ENCODE measurements around the gene TH. TPM values are rescaled to one million over a fixed set of nuclear protein-coding genes. Genes with fewer than 3 reads are reported as not detected.

TH gene
- total RNA-seq, 1 donor: not detected

DNA sequence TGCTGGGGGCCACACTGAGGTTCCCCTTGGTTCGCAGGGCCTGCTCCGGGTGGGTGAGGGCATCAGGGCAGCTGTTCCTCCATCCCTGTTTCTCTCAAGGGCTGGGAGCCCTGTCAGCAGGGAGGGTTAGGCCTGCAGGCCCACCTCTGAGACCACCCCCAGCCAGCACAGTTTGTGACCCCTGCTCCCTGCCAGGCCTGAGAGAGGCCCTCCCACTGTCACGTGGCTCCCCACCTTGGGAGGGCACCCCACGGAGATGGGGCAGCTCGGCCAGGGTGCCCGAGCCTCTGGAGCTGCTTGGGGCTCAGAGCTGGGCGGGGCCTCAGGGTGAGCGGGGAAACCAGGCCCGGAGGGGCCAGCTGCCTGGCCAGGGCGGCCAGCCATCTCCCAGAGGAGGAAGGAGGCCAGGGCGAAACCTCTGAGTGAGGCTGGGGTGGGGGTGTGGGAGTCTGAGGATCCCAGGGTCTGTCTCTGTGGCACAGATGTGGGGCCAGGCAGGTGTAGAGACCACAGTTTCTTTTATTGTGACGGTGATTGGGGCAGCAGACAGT is 8.1 kb downstream of the TH start:
- TF ChIP-seq CTCF (IDR thresholded peaks at IDR 0.05; ENCODE audit: insufficient read depth, low read depth, low read length): no peak
- no peak for DNase-seq (ENCODE audit: low read depth)

DNA sequence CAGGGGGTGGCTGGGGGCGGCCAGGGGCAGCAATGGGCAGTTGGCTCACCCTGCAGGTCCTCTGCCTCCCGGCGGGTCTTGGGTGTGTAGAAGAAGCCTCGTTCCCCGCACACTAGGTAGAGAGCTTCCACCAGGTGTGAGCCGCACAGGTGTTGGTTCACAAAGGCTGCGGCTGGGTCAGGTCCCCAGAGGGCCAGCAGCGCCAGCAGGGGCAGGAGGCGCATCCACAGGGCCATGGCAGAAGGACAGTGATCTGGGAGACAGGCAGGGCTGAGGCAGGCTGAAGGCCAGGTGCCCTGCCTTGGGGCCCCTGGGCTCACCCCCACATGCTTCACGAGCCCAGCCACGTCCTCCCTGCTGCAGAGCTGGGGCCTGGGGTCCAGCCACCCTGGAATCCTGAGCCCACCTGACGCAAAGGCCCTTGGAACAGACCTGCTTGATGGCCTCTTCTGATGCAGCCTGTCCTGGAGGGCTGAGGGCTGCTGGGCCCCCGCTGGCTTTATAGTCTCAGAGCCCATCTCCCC is 10.8 kb downstream of the TH start, which contains the start of gene INS:
Gene INS, minus strand, starts transcription at position 474 of the 524 bp plus-strand sequence. Its CDS starts 238 bp downstream, at position 236.
- no peak within 1 kb of the TSS for H3K4me3 ChIP-seq (ENCODE audit: low read depth, low read length)
- TF ChIP-seq CTCF (IDR thresholded peaks at IDR 0.05; ENCODE audit: insufficient read depth, low read depth, low read length): no peak
- DNase-seq (ENCODE audit: low read depth): no peak

More for the DNA sequence above, 8.1 kb downstream of the TH start:
- no peak overlapping the region for H3K4me3 ChIP-seq (ENCODE audit: low read depth, low read length)

DNA sequence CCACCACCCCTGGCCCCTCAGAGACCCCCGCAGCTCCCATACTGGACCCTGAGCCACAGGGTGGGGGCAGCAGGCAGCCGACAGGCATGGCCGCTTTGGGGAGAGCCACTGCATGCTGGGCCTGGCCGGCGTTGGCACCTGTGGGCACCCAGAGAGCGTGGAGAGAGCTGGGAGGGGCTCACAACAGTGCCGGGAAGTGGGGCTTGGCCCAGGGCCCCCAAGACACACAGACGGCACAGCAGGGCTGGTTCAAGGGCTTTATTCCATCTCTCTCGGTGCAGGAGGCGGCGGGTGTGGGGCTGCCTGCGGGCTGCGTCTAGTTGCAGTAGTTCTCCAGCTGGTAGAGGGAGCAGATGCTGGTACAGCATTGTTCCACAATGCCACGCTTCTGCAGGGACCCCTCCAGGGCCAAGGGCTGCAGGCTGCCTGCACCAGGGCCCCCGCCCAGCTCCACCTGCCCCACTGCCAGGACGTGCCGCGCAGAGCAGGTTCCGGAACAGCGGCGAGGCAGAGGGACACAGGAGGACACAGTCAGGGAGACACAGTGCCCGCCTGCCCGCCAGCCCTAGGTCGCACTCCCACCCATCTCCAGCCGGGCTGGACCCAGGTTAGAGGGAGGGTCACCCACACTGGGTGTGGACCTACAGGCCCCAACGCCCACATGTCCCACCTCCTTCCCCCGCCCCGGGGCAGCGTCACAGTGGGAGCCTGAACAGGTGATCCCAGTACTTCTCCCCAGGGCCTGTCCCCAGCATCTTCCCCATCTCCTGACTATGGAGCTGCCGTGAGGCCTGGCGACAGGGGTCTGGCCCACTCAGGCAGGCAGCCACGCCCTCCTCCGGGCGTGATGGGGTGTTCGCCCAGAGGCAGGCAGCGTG is 11.8 kb downstream of the TH start:
- H3K4me3 ChIP-seq (ENCODE audit: low read depth, low read length): no peak overlapping the region
- no peak for DNase-seq (ENCODE audit: low read depth)
- TF ChIP-seq CTCF (IDR thresholded peaks at IDR 0.05; ENCODE audit: insufficient read depth, low read depth, low read length): no peak

DNA sequence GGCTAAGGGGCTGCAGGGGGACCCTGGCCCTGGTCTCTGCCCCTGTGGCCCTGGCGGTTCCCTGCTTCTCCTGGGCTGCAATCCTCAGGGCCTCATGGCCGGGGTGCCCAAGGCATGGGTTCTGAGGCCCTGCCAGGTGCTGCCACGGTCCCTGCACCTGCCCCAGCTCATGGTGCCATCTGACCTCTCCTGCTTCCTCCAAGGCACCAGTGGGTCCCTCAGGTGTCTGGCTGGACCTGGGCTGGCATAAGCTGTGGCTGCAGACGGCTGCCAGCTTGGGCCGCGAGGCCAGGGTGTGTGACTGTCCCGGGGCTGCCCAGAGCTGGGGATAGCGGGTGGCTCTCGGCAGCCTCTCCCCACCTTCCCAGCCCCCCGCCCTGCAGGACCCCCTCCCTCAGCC is 12.6 kb downstream of the TH start:
- H3K4me3 ChIP-seq (ENCODE audit: low read depth, low read length): no peak overlapping the region
- DNase-seq (ENCODE audit: low read depth): no peak
- no peak for TF ChIP-seq CTCF (IDR thresholded peaks at IDR 0.05; ENCODE audit: insufficient read depth, low read depth, low read length)

GRCh38 chr11:2158296-2158737 is 13.3 kb downstream of the TH start:
- H3K4me3 ChIP-seq (ENCODE audit: low read depth, low read length): no peak overlapping the region
- no peak for TF ChIP-seq CTCF (IDR thresholded peaks at IDR 0.05; ENCODE audit: insufficient read depth, low read depth, low read length)
- no peak for DNase-seq (ENCODE audit: low read depth)

GRCh38 chr11:2157294-2158040 is 14.1 kb downstream of the TH start:
- no peak for DNase-seq (ENCODE audit: low read depth)
- no peak overlapping the region for H3K4me3 ChIP-seq (ENCODE audit: low read depth, low read length)
- TF ChIP-seq CTCF (IDR thresholded peaks at IDR 0.05; ENCODE audit: insufficient read depth, low read depth, low read length): no peak

Measured in fibroblast of villous mesenchyme (primary cell).